ENCODE measurements around the gene PPP2R2C.

DNA sequence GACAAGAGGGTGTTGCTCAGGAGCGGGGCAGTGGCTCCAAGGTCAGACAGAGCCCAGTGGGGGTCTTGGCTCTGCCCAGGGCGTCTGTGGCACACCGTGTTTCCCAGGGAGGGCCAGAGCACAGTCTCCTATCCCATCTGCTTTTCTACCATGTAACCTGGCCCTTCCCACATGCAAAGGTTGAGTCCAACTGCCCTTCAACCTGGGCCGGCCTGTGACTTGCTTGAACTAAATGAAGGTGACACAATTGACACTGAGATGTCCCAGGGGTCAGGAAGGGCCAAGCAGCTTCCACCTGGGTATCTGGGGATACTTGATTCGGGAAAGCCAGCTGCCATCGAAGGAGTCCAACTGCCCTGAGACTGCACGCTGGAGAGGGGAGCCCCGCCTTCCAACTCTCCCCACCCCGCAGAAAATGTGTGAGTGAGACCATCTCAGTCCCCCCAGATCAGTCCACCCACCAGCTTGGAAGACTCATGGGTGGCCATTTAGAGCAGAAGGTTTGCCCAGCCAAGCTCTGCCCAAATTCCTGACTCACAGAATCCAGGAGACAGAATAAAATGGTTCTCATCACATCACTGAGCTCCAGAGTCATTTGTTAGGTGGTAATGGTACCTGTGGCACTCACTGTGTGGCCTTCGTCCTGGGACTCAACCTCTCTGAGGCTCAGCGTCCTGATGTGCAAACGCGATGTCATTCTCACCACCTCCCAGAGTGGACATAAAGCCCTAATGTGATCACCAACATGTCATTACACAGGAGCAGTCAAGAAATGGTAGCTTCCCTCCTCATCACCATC lies 18.1 kb downstream of the PPP2R2C start:
- TF ChIP-seq, protein P1, sequence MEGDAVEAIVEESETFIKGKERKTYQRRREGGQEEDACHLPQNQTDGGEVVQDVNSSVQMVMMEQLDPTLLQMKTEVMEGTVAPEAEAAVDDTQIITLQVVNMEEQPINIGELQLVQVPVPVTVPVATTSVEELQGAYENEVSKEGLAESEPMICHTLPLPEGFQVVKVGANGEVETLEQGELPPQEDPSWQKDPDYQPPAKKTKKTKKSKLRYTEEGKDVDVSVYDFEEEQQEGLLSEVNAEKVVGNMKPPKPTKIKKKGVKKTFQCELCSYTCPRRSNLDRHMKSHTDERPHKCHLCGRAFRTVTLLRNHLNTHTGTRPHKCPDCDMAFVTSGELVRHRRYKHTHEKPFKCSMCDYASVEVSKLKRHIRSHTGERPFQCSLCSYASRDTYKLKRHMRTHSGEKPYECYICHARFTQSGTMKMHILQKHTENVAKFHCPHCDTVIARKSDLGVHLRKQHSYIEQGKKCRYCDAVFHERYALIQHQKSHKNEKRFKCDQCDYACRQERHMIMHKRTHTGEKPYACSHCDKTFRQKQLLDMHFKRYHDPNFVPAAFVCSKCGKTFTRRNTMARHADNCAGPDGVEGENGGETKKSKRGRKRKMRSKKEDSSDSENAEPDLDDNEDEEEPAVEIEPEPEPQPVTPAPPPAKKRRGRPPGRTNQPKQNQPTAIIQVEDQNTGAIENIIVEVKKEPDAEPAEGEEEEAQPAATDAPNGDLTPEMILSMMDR (IDR thresholded peaks at IDR 0.05; ENCODE audit: poor library complexity, severe bottlenecking): no peak
- TF ChIP-seq POLR2AphosphoS5 (IDR thresholded peaks at IDR 0.05): no peak
- no peak for TF ChIP-seq TAF1 (IDR thresholded peaks at IDR 0.05; ENCODE audit: low read depth)
